Endodermal cell (in vitro differentiated cells): ENCODE data around the gene STEAP1B. TPM values are rescaled to one million over a fixed set of nuclear protein-coding genes. Genes with fewer than 3 reads are reported as not detected.

Source experiments
- DNase-seq: peaks from one replicate; pipeline ENCODE4 v3.0.0-alpha.2; 2017
- H3K27ac ChIP-seq: 2 replicates; pipeline ENCODE4 v1.5.1; 2013; ENCODE audit warnings: mild to moderate bottlenecking, low read depth, low read length, moderate library complexity
- H3K27me3 ChIP-seq: 2 replicates; pipeline ENCODE4 v1.6.1; 2013; ENCODE audit warnings: mild to moderate bottlenecking, low read length, moderate library complexity; ENCODE audit not compliant: insufficient read depth, control insufficient read depth, poor library complexity, severe bottlenecking
- H3K36me3 ChIP-seq: 2 replicates; pipeline ENCODE4 v1.7.0; 2013; ENCODE audit warnings: mild to moderate bottlenecking, low read length, moderate library complexity; ENCODE audit not compliant: control insufficient read depth, insufficient read depth
- H3K4me1 ChIP-seq: one replicate; pipeline ENCODE4 v1.7.0; 2013; ENCODE audit warnings: low read length; ENCODE audit not compliant: control insufficient read depth, insufficient read depth
- H3K4me3 ChIP-seq: 2 replicates; pipeline ENCODE4 v1.5.1; 2013; ENCODE audit warnings: mild to moderate bottlenecking, low read length, moderate library complexity
- H3K9ac ChIP-seq: 2 replicates; pipeline ENCODE4 v1.6.1; 2013; ENCODE audit warnings: mild to moderate bottlenecking, low read length, moderate library complexity; ENCODE audit not compliant: poor library complexity, severe bottlenecking; ENCODE audit errors: extremely low read depth
- H3K9me3 ChIP-seq: 2 replicates; pipeline ENCODE4 v1.6.1; 2013; ENCODE audit warnings: mild to moderate bottlenecking, low read length, moderate library complexity; ENCODE audit not compliant: control insufficient read depth
- H3K27ac Mint-ChIP-seq: 2 replicates; pipeline ENCODE4 v1.8.0; 2020; ENCODE audit warnings: mixed read lengths
- H3K27me3 Mint-ChIP-seq: 2 replicates; pipeline ENCODE4 v1.8.0; 2021; ENCODE audit warnings: mild to moderate bottlenecking, mixed read lengths; ENCODE audit not compliant: insufficient read depth
- H3K36me3 Mint-ChIP-seq: 2 replicates; pipeline ENCODE4 v1.8.0; 2020; ENCODE audit warnings: low read depth, mixed read lengths
- H3K4me1 Mint-ChIP-seq: 2 replicates; pipeline ENCODE4 v1.8.0; 2020; ENCODE audit warnings: mixed read lengths
- H3K4me3 Mint-ChIP-seq: 2 replicates; pipeline ENCODE4 v1.8.0; 2020; ENCODE audit warnings: mild to moderate bottlenecking, moderate library complexity, mixed read lengths
- H3K9me3 Mint-ChIP-seq: 2 replicates; pipeline ENCODE4 v1.8.0; 2020; ENCODE audit warnings: mild to moderate bottlenecking, mixed read lengths
- CTCF ChIP-seq: fragments of 200-600 bp; sonication (generic); conservative IDR thresholded peaks from 2 replicates; pipeline ENCODE4 v1.5.0; 2021; ENCODE audit warnings: antibody characterized with exemption, mild to moderate bottlenecking
- WGBS, 2 experiments: methylation state at CpG; one replicate each; pipeline versions ENCODE4 v1.1.5 to v1.1.7; 2013; ENCODE audit warnings: missing lambda C conversion rate in 2 of 2, mixed read lengths in 1 of 2; ENCODE audit not compliant: insufficient coverage in 1 of 2, insufficient read length in 1 of 2; 5-methylcytosine and 5-hydroxymethylcytosine counted together
- total RNA-seq, 2 donors: library from RNA; stranded (reverse); fragmentation: NEBNext Ultra II Directional in 1 of 2; extraction: Animal tissue kit (Norgen Biotek cat#: 25700) in 1 of 2; gene quantifications; 2 replicates in 1 of 2; 3 replicates in 1 of 2; pipeline ENCODE4 v1.2.1, GENCODE V29; 2021

STEAP1B gene
- total RNA-seq, 2 donors from 2014 or later = 30.5 to 54.2 TPM

GRCh38 chr7:22385326-22385725 is 114.7 kb downstream of the STEAP1B start:
- no peak for TF ChIP-seq CTCF
- Mint-ChIP-seq H3K27ac (no peak overlapping the region), H3K27me3 (no peaks in the 10 kb centered on the region), H3K36me3 (no peaks in the 10 kb centered on the region), H3K9me3 (no peaks in the 10 kb centered on the region), H3K4me3 (no peak overlapping the region), H3K4me1 (peaks cover 5% of the 10 kb centered on the region)
- Histone ChIP-seq H3K9me3 (no peaks in the 10 kb centered on the region), H3K27ac (no peak overlapping the region), H3K36me3 (no peaks in the 10 kb centered on the region), H3K4me1 (no peaks in the 10 kb centered on the region), H3K27me3 (no peaks in the 10 kb centered on the region), H3K4me3 (no peak overlapping the region), H3K9ac (no peak overlapping the region)
- no peak for DNase-seq
- WGBS, 2 experiments = 88 to 92% methylated on average over 3 to 4 of the region's 4 CpGs

- Mint-ChIP-seq H3K27me3 (no peaks in the 10 kb centered on the region), H3K9me3 (no peaks in the 10 kb centered on the region), H3K4me3 (no peak overlapping the region), H3K36me3 (no peaks in the 10 kb centered on the region), H3K4me1 (peaks cover 11% of the 10 kb centered on the region), H3K27ac (no peak overlapping the region)
- no peak overlapping the region for H3K4me3 ChIP-seq
- DNase-seq = no peak
- H3K9me3 ChIP-seq = no peaks in the 10 kb centered on the region
- no peak overlapping the region for H3K9ac ChIP-seq
- 94% methylated on average over 2 of the region's 2 CpGs; no CpG with 5 or more reads in 1 of the 2 experiments for WGBS, 2 experiments
- H3K36me3 ChIP-seq = no peaks in the 10 kb centered on the region
- no peaks in the 10 kb centered on the region for H3K4me1 ChIP-seq
- TF ChIP-seq CTCF = peak; percentile 10
- H3K27ac ChIP-seq = no peak overlapping the region
- no peaks in the 10 kb centered on the region for H3K27me3 ChIP-seq
Measured at GRCh38 chr7:22380333-22380732, 119.7 kb downstream of the STEAP1B start.

- H3K4me3 Mint-ChIP-seq = no peak overlapping the region
- peaks cover 11% of the 10 kb centered on the region for H3K4me1 Mint-ChIP-seq
- no peaks in the 10 kb centered on the region for H3K36me3 Mint-ChIP-seq
- no peaks in the 10 kb centered on the region for H3K27me3 Mint-ChIP-seq
- Histone ChIP-seq H3K27me3 (no peaks in the 10 kb centered on the region), H3K4me1 (no peaks in the 10 kb centered on the region), H3K9me3 (no peaks in the 10 kb centered on the region), H3K27ac (no peak overlapping the region), H3K4me3 (no peak overlapping the region), H3K9ac (no peak overlapping the region), H3K36me3 (no peaks in the 10 kb centered on the region)
- H3K27ac Mint-ChIP-seq = no peak overlapping the region
- no peak for TF ChIP-seq CTCF
- WGBS, 2 experiments = 91 to 96% methylated on average over 4 to 7 of the region's 7 CpGs
- no peaks in the 10 kb centered on the region for H3K9me3 Mint-ChIP-seq
- no peak for DNase-seq
Measured at GRCh38 chr7:22378199-22378980, 121.6 kb downstream of the STEAP1B start.
